HEK293 (cell line): ENCODE results near the gene TYRP1.

Experiments used
- EGR2 ChIP-seq: fragments of 450-650 bp; formaldehyde crosslinking; IDR thresholded peaks from 2 replicates; pipeline ENCODE4 v1.5.1; 2016; ENCODE audit warnings: low read depth, missing biosample characterization, missing genetic modification characterization
- SALL2 ChIP-seq: fragments of 450-650 bp; formaldehyde crosslinking; IDR thresholded peaks from 2 replicates; pipeline ENCODE4 v1.5.0; 2017; ENCODE audit warnings: missing biosample characterization, mild to moderate bottlenecking, missing genetic modification characterization, borderline replicate concordance
- YY1 ChIP-seq: fragments of 450-650 bp; formaldehyde crosslinking; IDR thresholded peaks from 2 replicates; pipeline ENCODE4 v1.5.1; 2018; ENCODE audit warnings: missing biosample characterization, missing genetic modification characterization
- ZBTB1 ChIP-seq: fragments of 450-650 bp; formaldehyde crosslinking; IDR thresholded peaks from 2 replicates; pipeline ENCODE4 v1.5.1; 2016; ENCODE audit warnings: missing biosample characterization, missing genetic modification characterization
- ZBTB48 ChIP-seq: fragments of 450-650 bp; formaldehyde crosslinking; IDR thresholded peaks from 2 replicates; pipeline ENCODE4 v1.5.1; 2016; ENCODE audit warnings: missing biosample characterization, missing genetic modification characterization
- ZNF155 ChIP-seq: fragments of 450-650 bp; formaldehyde crosslinking; IDR thresholded peaks from 2 replicates; pipeline ENCODE4 v1.5.1; 2016; ENCODE audit warnings: missing biosample characterization, missing genetic modification characterization
- ZNF266 ChIP-seq: fragments of 450-650 bp; formaldehyde crosslinking; IDR thresholded peaks from 2 replicates; pipeline ENCODE4 v1.5.1; 2016; ENCODE audit warnings: missing biosample characterization, missing genetic modification characterization, low read depth
- ZNF274 ChIP-seq, 2 experiments: fragments of 200-500 bp in 1 of 2; fragments of 450-650 bp in 1 of 2; sonication (Bioruptor generic) in 1 of 2; formaldehyde crosslinking in 1 of 2; IDR thresholded peaks; 2 replicates each; pipeline versions ENCODE4 v1.5.1 to v1.6.1; 2014 to 2016; ENCODE audit warnings: borderline replicate concordance in 1 of 2, inconsistent platforms in 1 of 2, low read length in 1 of 2, missing biosample characterization in 1 of 2, missing genetic modification characterization in 1 of 2
- ZNF416 ChIP-seq: fragments of 450-650 bp; formaldehyde crosslinking; IDR thresholded peaks from 2 replicates; pipeline ENCODE4 v1.5.1; 2016; ENCODE audit warnings: missing biosample characterization, missing genetic modification characterization
- ZNF530 ChIP-seq: fragments of 450-650 bp; formaldehyde crosslinking; IDR thresholded peaks from 2 replicates; pipeline ENCODE4 v1.5.1; 2016; ENCODE audit warnings: low read depth, missing biosample characterization, missing genetic modification characterization
- TF ChIP-seq, protein P1 (sequence below): fragments of 450-650 bp; formaldehyde crosslinking; IDR thresholded peaks from 2 replicates; pipeline ENCODE4 v1.5.1; 2016; ENCODE audit warnings: missing biosample characterization, missing genetic modification characterization
- TF ChIP-seq, protein P2 (sequence below): fragments of 450-650 bp; formaldehyde crosslinking; IDR thresholded peaks from 2 replicates; pipeline ENCODE4 v1.5.1; 2016; ENCODE audit warnings: missing biosample characterization, missing genetic modification characterization

DNA sequence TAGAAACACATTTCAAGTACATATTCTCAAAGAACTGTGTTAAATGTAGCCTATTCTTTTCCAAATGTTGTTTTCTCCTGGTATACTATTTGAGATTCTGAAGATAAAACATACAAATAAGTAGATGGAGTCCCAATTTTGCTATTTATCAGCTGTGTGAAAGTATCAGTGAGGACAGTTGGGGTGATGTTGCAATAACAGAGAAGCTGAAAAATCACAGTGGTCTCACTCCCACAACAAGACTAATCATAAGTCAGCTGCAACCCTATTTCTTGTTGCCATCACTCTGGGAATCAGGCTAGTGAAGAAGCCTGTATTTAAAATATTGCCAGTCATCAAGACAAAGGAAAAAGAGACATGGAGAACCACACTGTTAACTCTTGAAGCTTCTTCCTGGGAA is 55.8 kb downstream of the TYRP1 start:
- TF ChIP-seq ZNF530 (tag by site-specific recombination) (no peak), ZNF155 (tag by site-specific recombination) (no peak), ZNF416 (tag by site-specific recombination) (no peak), YY1 (no peak), ZBTB1 (tag by site-specific recombination) (no peak), SALL2 (no peak), ZNF274 (IDR thresholded peaks at IDR 0.05; ENCODE audit: low read length) (no peak), ZNF274 (tag by site-specific recombination; IDR thresholded peaks at IDR 0.05; ENCODE audit: borderline replicate concordance) (no peak), ZNF266 (tag by site-specific recombination) (no peak), EGR2 (no peak), ZBTB48 (tag by site-specific recombination) (no peak)
- TF ChIP-seq, protein P1, sequence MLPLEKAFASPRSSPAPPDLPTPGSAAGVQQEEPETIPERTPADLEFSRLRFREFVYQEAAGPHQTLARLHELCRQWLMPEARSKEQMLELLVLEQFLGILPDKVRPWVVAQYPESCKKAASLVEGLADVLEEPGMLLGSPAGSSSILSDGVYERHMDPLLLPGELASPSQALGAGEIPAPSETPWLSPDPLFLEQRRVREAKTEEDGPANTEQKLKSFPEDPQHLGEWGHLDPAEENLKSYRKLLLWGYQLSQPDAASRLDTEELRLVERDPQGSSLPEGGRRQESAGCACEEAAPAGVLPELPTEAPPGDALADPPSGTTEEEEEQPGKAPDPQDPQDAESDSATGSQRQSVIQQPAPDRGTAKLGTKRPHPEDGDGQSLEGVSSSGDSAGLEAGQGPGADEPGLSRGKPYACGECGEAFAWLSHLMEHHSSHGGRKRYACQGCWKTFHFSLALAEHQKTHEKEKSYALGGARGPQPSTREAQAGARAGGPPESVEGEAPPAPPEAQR (tag by site-specific recombination): no peak
- TF ChIP-seq, protein P2, sequence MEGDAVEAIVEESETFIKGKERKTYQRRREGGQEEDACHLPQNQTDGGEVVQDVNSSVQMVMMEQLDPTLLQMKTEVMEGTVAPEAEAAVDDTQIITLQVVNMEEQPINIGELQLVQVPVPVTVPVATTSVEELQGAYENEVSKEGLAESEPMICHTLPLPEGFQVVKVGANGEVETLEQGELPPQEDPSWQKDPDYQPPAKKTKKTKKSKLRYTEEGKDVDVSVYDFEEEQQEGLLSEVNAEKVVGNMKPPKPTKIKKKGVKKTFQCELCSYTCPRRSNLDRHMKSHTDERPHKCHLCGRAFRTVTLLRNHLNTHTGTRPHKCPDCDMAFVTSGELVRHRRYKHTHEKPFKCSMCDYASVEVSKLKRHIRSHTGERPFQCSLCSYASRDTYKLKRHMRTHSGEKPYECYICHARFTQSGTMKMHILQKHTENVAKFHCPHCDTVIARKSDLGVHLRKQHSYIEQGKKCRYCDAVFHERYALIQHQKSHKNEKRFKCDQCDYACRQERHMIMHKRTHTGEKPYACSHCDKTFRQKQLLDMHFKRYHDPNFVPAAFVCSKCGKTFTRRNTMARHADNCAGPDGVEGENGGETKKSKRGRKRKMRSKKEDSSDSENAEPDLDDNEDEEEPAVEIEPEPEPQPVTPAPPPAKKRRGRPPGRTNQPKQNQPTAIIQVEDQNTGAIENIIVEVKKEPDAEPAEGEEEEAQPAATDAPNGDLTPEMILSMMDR (tag by site-specific recombination): no peak
